Hematopoietic multipotent progenitor cell treated with erythropoietin and hydrocortisone succinate and interleukin-3 and kit ligand, for 17 days (in vitro differentiated cells): Measurements from ENCODE around the gene THADA.

Source experiments
- DNase-seq: peaks from one replicate; pipeline ENCODE4 v3.0.0-alpha.2; 2015; ENCODE audit warnings: low spot score

THADA gene

GRCh38 chr2:43239981-43240765, 355.7 kb downstream of the THADA start:
- DNase-seq: no peak

- DNase-seq: no peak
Measured at GRCh38 chr2:43238813-43239212, 357.0 kb downstream of the THADA start.

- DNase-seq: no peak
Measured at GRCh38 chr2:43238176-43238575, 357.7 kb downstream of the THADA start.

GRCh38 chr2:43233218-43234212, 362.3 kb downstream of the THADA start:
- DNase-seq: no peak

GRCh38 chr2:43230951-43231827, 364.6 kb downstream of the THADA start:
- no peak for DNase-seq

- no peak for DNase-seq
Measured at GRCh38 chr2:43230351-43230885, 365.4 kb downstream of the THADA start.

- DNase-seq: no peak
Measured at GRCh38 chr2:43228756-43229659, 366.8 kb downstream of the THADA start.

- DNase-seq: peak; percentile 79
Measured at GRCh38 chr2:43228321-43228751, 367.5 kb downstream of the THADA start.

- DNase-seq: peak; percentile 83
Measured at GRCh38 chr2:43227830-43228281, 368.0 kb downstream of the THADA start.

GRCh38 chr2:43226955-43227829, 368.6 kb downstream of the THADA start:
- DNase-seq: peak; percentile 80

- peak; percentile 93 for DNase-seq
Measured at GRCh38 chr2:43226558-43226954, 369.3 kb downstream of the THADA start, which contains the start of gene ZFP36L2. TSS of gene ZFP36L2 (minus strand) at chr2:43226606. CDS start at chr2:43226315, 291 bp downstream.

- DNase-seq: peak; percentile 80
Measured at GRCh38 chr2:43225788-43226557, 369.9 kb downstream of the THADA start.

GRCh38 chr2:43225093-43225787, 370.6 kb downstream of the THADA start:
- DNase-seq: peak; percentile 69

- DNase-seq: no peak
Measured at GRCh38 chr2:43224571-43225092, 371.2 kb downstream of the THADA start.

GRCh38 chr2:43224131-43224570, 371.7 kb downstream of the THADA start:
- DNase-seq: peak; percentile 86

GRCh38 chr2:43223521-43224001, 372.3 kb downstream of the THADA start:
- peak; percentile 64 for DNase-seq
